DOHH2 (cell line): ENCODE results near the gene PMIS2.

Experiments
- EZH2phosphoT487 ChIP-seq: fragments of 200-600 bp; sonication (generic); IDR thresholded peaks from 2 replicates; pipeline ENCODE4 v1.6.1; 2017; ENCODE audit warnings: borderline replicate concordance, mild to moderate bottlenecking, antibody characterized with exemption, low read length, moderate library complexity, mixed read lengths
- TF ChIP-seq, protein P1 (sequence below): fragments of 200-600 bp; sonication (generic); IDR thresholded peaks from one replicate; pipeline ENCODE4 v1.5.1; 2014; ENCODE audit warnings: antibody characterized with exemption, mild to moderate bottlenecking, low read depth, low read length; ENCODE audit not compliant: poor library complexity, severe bottlenecking

DNA sequence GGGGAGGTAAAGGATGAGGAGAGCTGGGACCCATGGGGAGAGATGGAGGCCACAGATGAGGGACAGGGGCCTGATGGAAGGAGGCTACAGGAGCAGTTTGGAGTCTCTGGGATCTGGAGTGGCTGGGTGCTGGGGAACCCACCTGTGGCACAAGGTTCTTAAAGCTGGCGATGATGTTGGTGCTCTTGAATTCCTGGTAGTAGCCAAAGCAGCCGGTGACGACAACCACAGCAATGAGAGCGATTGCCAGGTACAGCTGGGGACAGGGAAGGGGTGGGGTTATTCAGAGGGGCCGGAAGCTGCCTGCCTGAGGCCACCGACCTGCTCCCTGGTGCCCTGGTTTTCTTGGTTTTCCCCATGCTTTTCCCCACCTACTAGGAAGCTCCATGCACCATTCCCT, 25.3 kb upstream of the PMIS2 start:
- TF ChIP-seq, protein P1, sequence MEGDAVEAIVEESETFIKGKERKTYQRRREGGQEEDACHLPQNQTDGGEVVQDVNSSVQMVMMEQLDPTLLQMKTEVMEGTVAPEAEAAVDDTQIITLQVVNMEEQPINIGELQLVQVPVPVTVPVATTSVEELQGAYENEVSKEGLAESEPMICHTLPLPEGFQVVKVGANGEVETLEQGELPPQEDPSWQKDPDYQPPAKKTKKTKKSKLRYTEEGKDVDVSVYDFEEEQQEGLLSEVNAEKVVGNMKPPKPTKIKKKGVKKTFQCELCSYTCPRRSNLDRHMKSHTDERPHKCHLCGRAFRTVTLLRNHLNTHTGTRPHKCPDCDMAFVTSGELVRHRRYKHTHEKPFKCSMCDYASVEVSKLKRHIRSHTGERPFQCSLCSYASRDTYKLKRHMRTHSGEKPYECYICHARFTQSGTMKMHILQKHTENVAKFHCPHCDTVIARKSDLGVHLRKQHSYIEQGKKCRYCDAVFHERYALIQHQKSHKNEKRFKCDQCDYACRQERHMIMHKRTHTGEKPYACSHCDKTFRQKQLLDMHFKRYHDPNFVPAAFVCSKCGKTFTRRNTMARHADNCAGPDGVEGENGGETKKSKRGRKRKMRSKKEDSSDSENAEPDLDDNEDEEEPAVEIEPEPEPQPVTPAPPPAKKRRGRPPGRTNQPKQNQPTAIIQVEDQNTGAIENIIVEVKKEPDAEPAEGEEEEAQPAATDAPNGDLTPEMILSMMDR: no peak
- TF ChIP-seq EZH2phosphoT487: no peak
